Stimulated activated CD4-positive, alpha-beta T cell treated with anti-CD3 and anti-CD28 coated beads, Interleukin-12 subunit alpha, Interleukin-12 subunit beta, amount 100 ng/mL, for 4 hours (primary cell): ENCODE data around the gene BLOC1S5.
"Not testable (repeated sequence)": the region's sequence is repeated elsewhere in the genome, so short reads cannot be mapped to it uniquely, and the experiment has no call there.

ENCODE experiments used
- DNase-seq: peaks from one replicate; pipeline ENCODE4 v3.0.0-alpha.2; 2020

BLOC1S5 gene

GRCh38 chr6:8080362-8081151, 16.4 kb upstream of the BLOC1S5 start:
- no peak for DNase-seq

- no peak for DNase-seq
These were observed 14.9 kb upstream of the BLOC1S5 start for GRCh38 chr6:8079126-8079525.

GRCh38 chr6:8077991-8078390, 13.8 kb upstream of the BLOC1S5 start:
- no peak for DNase-seq

GRCh38 chr6:8075704-8076103, 11.5 kb upstream of the BLOC1S5 start:
- DNase-seq: no peak

GRCh38 chr6:8075185-8075584, 11.0 kb upstream of the BLOC1S5 start:
- DNase-seq: no peak

- DNase-seq: no peak
These were observed 10.0 kb upstream of the BLOC1S5 start for GRCh38 chr6:8074213-8074612.

GRCh38 chr6:8073758-8074157, 9.6 kb upstream of the BLOC1S5 start:
- no peak for DNase-seq

GRCh38 chr6:8070718-8071117, 6.5 kb upstream of the BLOC1S5 start:
- no peak for DNase-seq

- no peak for DNase-seq
These were observed 5.6 kb upstream of the BLOC1S5 start for GRCh38 chr6:8069631-8070284.

GRCh38 chr6:8069151-8069550, 5.0 kb upstream of the BLOC1S5 start:
- no peak for DNase-seq

GRCh38 chr6:8066108-8066507, 1.9 kb upstream of the BLOC1S5 start:
- no peak for DNase-seq

GRCh38 chr6:8065519-8065911, 1.3 kb upstream of the BLOC1S5 start:
- DNase-seq: peak; percentile 14

GRCh38 chr6:8064638-8065518, 689 bp upstream of the BLOC1S5 start:
- no peak for DNase-seq

GRCh38 chr6:8061736-8062135, 2.5 kb downstream of the BLOC1S5 start:
- no peak for DNase-seq

- DNase-seq: no peak
These were observed 3.8 kb downstream of the BLOC1S5 start for GRCh38 chr6:8060346-8060745.

- DNase-seq: no peak
These were observed 5.1 kb downstream of the BLOC1S5 start for GRCh38 chr6:8059129-8059528.

GRCh38 chr6:8057793-8058192, 6.4 kb downstream of the BLOC1S5 start:
- DNase-seq: no peak

GRCh38 chr6:8057263-8057662, 6.9 kb downstream of the BLOC1S5 start:
- DNase-seq: no peak

- DNase-seq: no peak
These were observed 9.9 kb downstream of the BLOC1S5 start for GRCh38 chr6:8054276-8054675.

GRCh38 chr6:8047541-8048292, 16.5 kb downstream of the BLOC1S5 start:
- no peak for DNase-seq

- not testable (repeated sequence) for DNase-seq
These were observed 18.4 kb downstream of the BLOC1S5 start for GRCh38 chr6:8045769-8046168.

- DNase-seq: no peak
These were observed 21.0 kb downstream of the BLOC1S5 start for GRCh38 chr6:8043221-8043620.
